SU-DHL-6 (cell line): ENCODE results near the gene COL23A1.

Source experiments
- H2AFZ ChIP-seq: fragments of 200-600 bp; sonication (generic); 2 replicates; pipeline ENCODE4 v1.6.1; 2014; ENCODE audit warnings: low read depth, mild to moderate bottlenecking, moderate library complexity, mixed read lengths, antibody characterized with exemption, low read length; ENCODE audit not compliant: severe bottlenecking
- H3F3A ChIP-seq: fragments of 200-600 bp; shearing (Covaris generic); 2 replicates; pipeline ENCODE4 v1.6.0; 2016; ENCODE audit warnings: antibody characterized with exemption, mild to moderate bottlenecking; ENCODE audit not compliant: insufficient read depth
- H3K27ac ChIP-seq: fragments of 200-600 bp; sonication (generic); 2 replicates; pipeline ENCODE4 v1.5.1; 2016; ENCODE audit warnings: low read depth, mild to moderate bottlenecking, low read length, moderate library complexity, mixed read lengths
- H3K27me3 ChIP-seq: fragments of 200-600 bp; sonication (generic), shearing (Covaris generic); 2 replicates; pipeline ENCODE4 v1.6.0; 2014; ENCODE audit warnings: mild to moderate bottlenecking, low read length
- H3K36me3 ChIP-seq: fragments of 200-600 bp; sonication (generic); 2 replicates; pipeline ENCODE4 v1.6.1; 2014; ENCODE audit warnings: mild to moderate bottlenecking, low read length, mixed read lengths
- H3K4me2 ChIP-seq: fragments of 300-600, 200-600 bp; shearing (Covaris generic), sonication (generic); 2 replicates; pipeline ENCODE4 v1.6.0; 2014; ENCODE audit warnings: low read length, low read depth, mild to moderate bottlenecking; ENCODE audit not compliant: poor library complexity, severe bottlenecking
- H3K4me3 ChIP-seq: fragments of 200-600 bp; sonication (generic); 2 replicates; pipeline ENCODE4 v1.5.1; 2014; ENCODE audit warnings: antibody characterized with exemption, low read length, mild to moderate bottlenecking, mixed read lengths; ENCODE audit not compliant: insufficient read depth, poor library complexity, severe bottlenecking
- H3K79me2 ChIP-seq: fragments of 200-600 bp; sonication (generic); 2 replicates; pipeline ENCODE4 v1.6.1; 2014; ENCODE audit warnings: mild to moderate bottlenecking, low read length, moderate library complexity; ENCODE audit not compliant: insufficient read depth
- H3K9ac ChIP-seq: fragments of 200-600 bp; sonication (generic); 2 replicates; pipeline ENCODE4 v1.7.0; 2014; ENCODE audit warnings: mild to moderate bottlenecking, low read length
- H3K9me2 ChIP-seq: fragments of 200-600 bp; sonication (generic); replicated peaks from 2 replicates; pipeline ENCODE4 v1.6.1; 2014; ENCODE audit warnings: low read length; ENCODE audit not compliant: insufficient read depth
- H3K9me3 ChIP-seq: fragments of 200-600 bp; sonication (generic); 2 replicates; pipeline ENCODE4 v1.6.1; 2014; ENCODE audit warnings: low read length, mixed read lengths; ENCODE audit not compliant: insufficient read depth
- H4K20me1 ChIP-seq: fragments of 200-600 bp; sonication (generic); 2 replicates; pipeline ENCODE4 v1.6.1; 2014; ENCODE audit warnings: low read depth, mild to moderate bottlenecking, antibody characterized with exemption, low read length, moderate library complexity, mixed read lengths
- EZH2phosphoT487 ChIP-seq: fragments of 200-600 bp; sonication (generic), shearing (Covaris generic); conservative IDR thresholded peaks from 2 replicates; pipeline ENCODE4 v1.6.1; 2018; ENCODE audit warnings: mild to moderate bottlenecking, antibody characterized with exemption, low read length, moderate library complexity, mixed read lengths
- TF ChIP-seq, protein P1 (sequence below): fragments of 200-600 bp; sonication (generic); IDR thresholded peaks from one replicate; pipeline ENCODE4 v1.5.1; 2017; ENCODE audit warnings: antibody characterized with exemption, mild to moderate bottlenecking, low read length, moderate library complexity; ENCODE audit not compliant: insufficient read depth, poor library complexity, severe bottlenecking

COL23A1 gene

DNA sequence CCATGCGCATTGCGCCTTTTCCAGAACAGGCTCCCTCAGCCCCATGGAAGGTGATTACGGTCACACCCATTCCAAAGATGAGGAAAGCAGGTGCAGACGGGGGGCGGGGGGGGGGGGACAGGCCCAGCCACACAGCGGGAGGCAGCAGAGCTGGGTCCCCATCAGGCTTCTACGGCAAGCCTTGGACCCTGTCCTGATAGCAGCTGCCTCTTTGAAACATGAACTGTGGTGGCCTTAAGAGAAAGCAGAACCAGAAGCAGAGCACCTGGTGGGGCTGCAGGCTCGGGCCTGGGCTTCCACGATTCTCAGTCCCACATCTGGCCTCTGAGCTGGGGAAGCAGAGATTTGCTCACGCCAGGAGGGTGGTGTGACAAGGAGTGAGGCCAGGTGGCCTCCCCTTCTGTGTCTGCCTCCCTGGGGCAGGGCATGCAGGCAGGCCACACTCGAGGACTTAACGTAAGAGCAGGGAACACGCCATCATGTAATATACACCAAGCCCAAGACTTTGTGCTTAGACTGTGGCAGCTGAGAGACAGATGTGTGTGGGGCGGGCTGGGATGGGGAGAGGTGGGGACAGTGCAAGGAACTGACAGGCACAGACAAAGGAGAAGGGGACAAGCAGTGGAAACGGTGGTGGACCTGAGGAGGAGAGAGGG is 343.4 kb downstream of the COL23A1 start:
- H3K9ac ChIP-seq = no peak overlapping the region

DNA sequence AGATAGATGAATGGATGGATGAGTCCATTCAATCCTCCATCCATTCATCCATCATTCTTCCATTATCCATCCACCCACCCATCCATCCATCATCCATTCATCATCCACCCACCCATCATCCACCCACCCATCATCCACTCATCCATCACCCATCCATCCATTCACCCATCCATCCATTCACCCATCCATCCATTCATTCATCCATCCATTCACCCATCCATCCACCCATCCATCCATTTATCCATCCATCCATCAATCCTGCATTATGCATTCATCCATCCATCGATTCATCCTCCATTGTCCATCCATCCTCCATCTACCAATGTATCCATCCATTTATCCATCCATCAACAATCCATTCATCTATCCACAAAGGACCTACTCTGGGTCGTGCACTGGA is 344.8 kb downstream of the COL23A1 start:
- Histone ChIP-seq H3K9ac (no peak overlapping the region), H3K4me3 (no peak overlapping the region), H3K9me2 (no peaks in the 10 kb centered on the region), H4K20me1 (no peaks in the 10 kb centered on the region), H3K27me3 (no peaks in the 10 kb centered on the region), H3K9me3 (no peaks in the 10 kb centered on the region), H3K36me3 (no peaks in the 10 kb centered on the region), H2AFZ (no peak overlapping the region), H3F3A (no peaks in the 10 kb centered on the region), H3K4me2 (no peak overlapping the region), H3K79me2 (no peaks in the 10 kb centered on the region), H3K27ac (no peak overlapping the region)
- no peak for TF ChIP-seq EZH2phosphoT487
- TF ChIP-seq, protein P1, sequence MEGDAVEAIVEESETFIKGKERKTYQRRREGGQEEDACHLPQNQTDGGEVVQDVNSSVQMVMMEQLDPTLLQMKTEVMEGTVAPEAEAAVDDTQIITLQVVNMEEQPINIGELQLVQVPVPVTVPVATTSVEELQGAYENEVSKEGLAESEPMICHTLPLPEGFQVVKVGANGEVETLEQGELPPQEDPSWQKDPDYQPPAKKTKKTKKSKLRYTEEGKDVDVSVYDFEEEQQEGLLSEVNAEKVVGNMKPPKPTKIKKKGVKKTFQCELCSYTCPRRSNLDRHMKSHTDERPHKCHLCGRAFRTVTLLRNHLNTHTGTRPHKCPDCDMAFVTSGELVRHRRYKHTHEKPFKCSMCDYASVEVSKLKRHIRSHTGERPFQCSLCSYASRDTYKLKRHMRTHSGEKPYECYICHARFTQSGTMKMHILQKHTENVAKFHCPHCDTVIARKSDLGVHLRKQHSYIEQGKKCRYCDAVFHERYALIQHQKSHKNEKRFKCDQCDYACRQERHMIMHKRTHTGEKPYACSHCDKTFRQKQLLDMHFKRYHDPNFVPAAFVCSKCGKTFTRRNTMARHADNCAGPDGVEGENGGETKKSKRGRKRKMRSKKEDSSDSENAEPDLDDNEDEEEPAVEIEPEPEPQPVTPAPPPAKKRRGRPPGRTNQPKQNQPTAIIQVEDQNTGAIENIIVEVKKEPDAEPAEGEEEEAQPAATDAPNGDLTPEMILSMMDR = no peak

More for the DNA sequence above, 343.4 kb downstream of the COL23A1 start:
- Histone ChIP-seq H3K27me3 (no peaks in the 10 kb centered on the region), H3K79me2 (no peaks in the 10 kb centered on the region), H3K9me2 (no peaks in the 10 kb centered on the region), H4K20me1 (no peaks in the 10 kb centered on the region), H2AFZ (no peak overlapping the region), H3K27ac (no peak overlapping the region), H3K9me3 (no peaks in the 10 kb centered on the region), H3F3A (no peaks in the 10 kb centered on the region), H3K4me3 (no peak overlapping the region), H3K36me3 (no peaks in the 10 kb centered on the region), H3K4me2 (no peak overlapping the region)
- TF ChIP-seq EZH2phosphoT487 = no peak
- TF ChIP-seq, protein P1 = no peak

DNA sequence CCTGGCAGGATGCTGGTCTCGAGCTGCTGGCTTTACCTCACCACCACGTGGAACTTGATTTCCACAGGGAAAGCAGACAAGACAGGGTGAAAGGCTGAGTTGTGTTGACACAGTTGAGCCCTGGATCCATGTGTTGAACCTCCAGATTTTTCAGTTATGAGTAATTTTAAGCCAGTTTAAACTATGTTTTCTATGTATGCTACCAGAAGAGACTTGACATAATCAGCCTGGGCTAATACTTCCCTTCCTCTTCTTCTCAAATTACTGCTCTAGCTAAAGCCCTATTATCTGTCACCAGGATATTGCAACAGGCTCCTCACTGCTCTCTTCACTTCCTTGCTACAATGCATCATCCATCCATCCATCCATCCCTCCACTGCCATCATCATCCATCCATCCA is 345.6 kb downstream of the COL23A1 start:
- Histone ChIP-seq H3K79me2 (no peaks in the 10 kb centered on the region), H3K36me3 (no peaks in the 10 kb centered on the region), H4K20me1 (no peaks in the 10 kb centered on the region), H3K4me3 (no peak overlapping the region), H3K27ac (no peak overlapping the region), H2AFZ (no peak overlapping the region), H3K27me3 (no peaks in the 10 kb centered on the region), H3K9me3 (no peaks in the 10 kb centered on the region), H3K4me2 (no peak overlapping the region), H3F3A (no peaks in the 10 kb centered on the region), H3K9ac (no peak overlapping the region), H3K9me2 (no peaks in the 10 kb centered on the region)
- TF ChIP-seq, protein P1 = no peak
- no peak for TF ChIP-seq EZH2phosphoT487
